HG02759 (cell line): ENCODE results near the gene STOM.
"Not testable (repeated sequence)": the region's sequence is repeated elsewhere in the genome, so short reads cannot be mapped to it uniquely, and the experiment has no call there.

Experiments
- ATAC-seq: cut with Tn5 transposase; IDR thresholded peaks from one replicate; pipeline ENCODE4 v1.9.1; 2021; ENCODE audit warnings: mild to moderate bottlenecking, moderate library complexity; ENCODE audit not compliant: unreplicated experiment

STOM gene

GRCh38 chr9:121303456-121304451 is 66.3 kb downstream of the STOM start:
- no peak for ATAC-seq

DNA sequence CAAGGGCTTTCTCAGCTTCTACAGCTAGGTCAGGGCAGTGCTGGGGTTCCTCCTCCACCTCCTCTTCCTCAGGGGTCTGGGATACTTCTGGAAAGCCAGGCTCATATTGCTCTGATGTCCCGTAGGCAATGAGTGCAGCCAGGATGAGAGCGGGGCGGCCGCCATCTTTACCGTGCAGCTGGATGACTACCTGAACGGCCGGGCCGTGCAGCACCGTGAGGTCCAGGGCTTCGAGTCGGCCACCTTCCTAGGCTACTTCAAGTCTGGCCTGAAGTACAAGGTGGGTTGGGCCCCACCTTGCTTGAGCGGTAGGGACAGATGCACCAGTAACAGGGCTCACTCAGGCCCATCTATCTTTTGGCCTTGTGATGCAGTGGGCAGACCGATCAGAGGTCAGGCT is 67.3 kb downstream of the STOM start:
- ATAC-seq, result no peak

DNA sequence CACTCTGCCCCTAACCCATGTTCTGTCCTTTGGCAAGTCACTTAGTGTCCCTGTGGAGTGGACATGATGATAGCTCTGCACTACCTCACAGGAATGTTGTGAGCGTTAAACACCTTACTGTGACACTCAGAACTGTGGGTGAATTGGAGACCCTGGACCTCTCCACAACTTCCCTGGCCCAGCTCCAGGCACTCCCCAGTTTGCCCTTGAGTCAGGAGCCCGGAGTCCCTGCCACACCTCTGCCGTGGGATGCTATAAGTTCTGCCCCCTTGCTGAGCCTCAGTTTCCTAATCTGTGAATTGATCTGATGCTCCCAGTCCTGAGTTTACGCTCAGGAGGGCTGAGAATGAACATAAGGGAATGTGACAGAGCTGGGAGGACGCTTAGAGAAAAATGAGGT is 67.7 kb downstream of the STOM start:
- no peak for ATAC-seq

GRCh38 chr9:121301881-121302286 is 68.2 kb downstream of the STOM start:
- no peak for ATAC-seq

- ATAC-seq, result no peak
Observed at GRCh38 chr9:121300283-121301119, 69.5 kb downstream of the STOM start.

DNA sequence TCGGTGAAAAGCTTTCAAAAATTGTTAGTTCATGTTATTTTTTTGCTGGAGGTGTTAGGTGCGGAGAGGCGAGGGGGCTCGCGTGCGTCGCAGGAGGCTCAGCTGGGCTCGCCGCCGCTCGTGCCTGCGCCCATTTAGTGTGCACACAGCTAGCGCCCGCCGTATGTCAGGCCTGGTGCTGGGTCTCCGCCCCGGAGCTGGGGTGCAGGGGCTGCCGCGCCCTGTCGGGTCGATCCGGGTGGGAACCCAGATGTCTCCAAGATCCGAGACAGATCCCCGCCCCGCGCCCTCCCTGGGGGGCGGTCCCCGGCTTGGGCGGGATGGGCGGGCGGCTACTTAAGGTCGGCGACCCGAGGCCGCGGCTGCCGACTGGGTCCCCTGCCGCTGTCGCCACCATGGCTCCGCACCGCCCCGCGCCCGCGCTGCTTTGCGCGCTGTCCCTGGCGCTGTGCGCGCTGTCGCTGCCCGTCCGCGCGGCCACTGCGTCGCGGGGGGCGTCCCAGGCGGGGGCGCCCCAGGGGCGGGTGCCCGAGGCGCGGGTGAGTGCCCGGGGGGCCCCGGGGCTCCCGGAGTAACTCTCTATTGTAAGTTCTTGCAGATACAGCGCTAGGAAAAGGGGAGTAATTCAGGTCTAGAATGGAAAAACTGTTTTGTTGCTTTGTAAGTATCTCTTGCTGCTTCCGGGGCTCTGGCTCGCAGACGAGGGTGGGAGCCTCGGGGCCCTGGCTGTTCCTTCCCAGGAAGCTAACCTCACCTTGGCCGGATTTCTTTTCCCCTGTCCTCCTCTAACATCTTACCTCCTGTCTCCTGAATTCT is 70.4 kb downstream of the STOM start:
- ATAC-seq, result peak; percentile 58

DNA sequence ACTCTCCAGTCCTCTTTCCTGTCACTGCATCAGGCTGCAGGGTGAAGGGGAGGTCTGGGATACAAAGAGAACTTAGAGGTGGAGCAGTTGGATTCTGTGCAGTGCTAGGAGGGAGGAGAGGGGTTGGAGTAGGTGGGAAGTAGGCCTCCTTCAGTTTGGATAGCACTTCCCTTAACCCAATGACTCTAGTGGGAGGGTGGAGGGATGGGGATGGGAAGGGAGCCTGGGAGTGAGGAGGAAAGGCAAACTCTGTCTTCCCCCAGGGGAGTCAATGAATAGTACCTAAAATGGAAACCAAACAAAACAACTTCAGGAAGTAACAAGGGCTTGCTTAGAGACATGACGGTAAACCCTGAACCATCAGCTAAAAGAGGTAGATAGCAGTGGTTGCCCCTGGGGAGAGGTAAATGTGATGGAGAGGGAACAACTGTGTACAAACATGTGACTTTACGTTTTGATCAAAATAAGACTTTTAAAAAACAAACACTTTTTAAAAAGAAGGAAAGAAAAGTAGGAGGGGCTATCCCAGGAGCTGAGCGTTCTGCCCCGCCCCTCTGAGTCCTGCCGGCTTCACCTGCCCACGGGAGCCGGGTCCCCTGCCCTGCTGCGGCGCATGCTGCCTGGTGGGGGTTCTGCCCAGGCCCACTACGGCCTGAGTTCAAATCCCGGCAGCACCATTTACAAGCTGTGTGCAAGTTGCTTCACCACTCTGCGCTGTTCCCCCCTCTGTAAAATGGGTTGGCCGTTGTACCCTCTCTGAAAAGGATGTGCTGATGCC is 71.2 kb downstream of the STOM start:
- ATAC-seq, result no peak

DNA sequence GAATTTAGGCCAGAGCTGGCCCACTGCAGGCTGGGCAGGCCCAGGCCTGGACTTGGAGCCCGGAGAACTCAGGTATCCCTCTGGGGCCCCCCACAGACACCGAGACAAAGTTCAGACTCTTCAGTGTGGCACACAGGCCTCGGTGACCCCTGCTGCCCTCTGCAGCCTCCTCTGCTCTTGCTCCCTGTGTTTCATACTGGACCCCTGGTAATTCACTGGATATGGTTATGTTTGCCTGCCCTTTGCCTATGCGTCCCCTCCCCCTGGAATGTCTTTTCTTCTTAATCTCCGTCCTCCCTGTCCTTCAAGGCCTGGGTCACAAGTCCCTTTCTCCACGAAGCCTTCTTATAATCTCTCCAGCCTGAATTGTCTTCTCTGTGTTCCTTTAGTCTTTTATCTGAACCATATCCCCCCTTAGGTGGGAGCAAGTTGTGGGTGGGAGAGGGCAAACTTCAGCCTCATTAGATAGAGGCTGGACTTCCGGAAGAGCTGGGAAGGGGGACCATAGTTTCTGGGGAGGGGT is 72.0 kb downstream of the STOM start:
- ATAC-seq, result no peak

- no peak for ATAC-seq
Observed at GRCh38 chr9:121297389-121297788, 72.7 kb downstream of the STOM start.

- ATAC-seq, result no peak
Observed at GRCh38 chr9:121296213-121297127, 73.6 kb downstream of the STOM start.

GRCh38 chr9:121295662-121296191 is 74.3 kb downstream of the STOM start:
- ATAC-seq, result no peak

DNA sequence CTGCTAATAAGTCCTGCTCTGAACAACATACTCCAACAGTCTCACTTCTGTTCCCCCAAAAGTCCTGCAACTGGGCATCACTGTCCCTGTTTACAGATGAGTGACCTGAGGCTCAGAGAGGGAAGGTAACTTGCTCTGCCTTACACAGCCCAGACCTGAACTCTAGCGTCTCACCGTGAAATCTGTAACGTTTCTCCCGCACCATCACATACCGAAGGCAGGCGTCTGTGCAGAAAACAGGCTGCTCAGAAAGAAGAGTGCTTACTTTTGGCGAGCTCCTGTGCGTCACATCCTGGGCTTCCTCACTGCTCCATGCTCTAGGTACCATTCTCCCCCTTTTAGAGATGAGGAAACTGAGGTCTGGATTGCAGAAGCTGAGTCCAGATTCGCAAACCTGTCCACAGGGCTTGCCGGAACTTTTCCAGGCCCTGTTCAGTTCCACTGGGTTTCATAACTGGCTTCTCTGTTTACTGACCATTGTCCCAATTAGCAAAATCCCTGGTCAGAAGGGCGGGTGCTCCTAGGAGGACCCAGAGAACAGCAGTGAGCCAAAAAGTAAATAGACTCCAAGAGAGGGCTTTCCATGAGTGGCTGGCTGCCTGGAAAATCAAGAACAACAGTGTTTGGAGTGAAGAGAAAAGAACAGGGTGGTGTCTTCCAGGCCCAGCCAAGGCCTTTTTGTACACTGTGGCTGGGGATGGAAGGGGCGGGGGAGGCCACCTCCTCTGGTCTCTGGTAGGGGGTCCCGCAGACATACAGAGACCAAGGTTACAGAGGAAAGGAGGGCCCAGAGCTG is 75.0 kb downstream of the STOM start:
- ATAC-seq, result no peak

DNA sequence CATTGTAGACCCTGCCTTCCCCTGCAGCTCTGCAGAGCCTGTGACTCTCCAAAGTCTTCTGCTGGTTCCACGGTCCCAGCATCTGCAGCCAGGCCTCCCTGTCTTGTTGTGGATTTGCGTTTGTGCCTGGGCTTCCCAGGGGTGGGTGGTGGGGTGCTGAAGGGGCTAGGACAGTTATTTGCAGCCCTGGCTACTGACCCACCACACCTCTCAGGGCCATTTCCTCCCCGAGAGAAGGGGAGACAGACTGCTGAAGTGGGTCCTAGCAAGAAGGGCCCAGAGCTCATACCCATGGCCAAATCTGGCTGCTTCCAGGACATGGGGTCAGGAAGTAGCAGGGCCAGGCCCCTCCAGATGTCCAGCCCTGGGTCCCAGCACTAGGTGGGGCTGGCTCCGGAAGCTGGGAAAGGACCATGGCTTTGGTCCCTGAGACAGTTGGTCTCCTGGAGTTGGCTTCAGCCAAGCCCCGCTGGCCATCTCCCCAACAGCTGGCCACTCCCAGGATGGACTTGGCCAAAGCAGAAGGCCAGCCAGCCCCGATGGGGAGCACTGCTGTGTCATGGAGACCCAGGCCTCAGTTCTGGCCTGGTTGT is 75.8 kb downstream of the STOM start:
- no peak for ATAC-seq

GRCh38 chr9:121292801-121293241 is 77.2 kb downstream of the STOM start:
- no peak for ATAC-seq

- no peak for ATAC-seq
Observed at GRCh38 chr9:121292051-121292450, 78.0 kb downstream of the STOM start.

DNA sequence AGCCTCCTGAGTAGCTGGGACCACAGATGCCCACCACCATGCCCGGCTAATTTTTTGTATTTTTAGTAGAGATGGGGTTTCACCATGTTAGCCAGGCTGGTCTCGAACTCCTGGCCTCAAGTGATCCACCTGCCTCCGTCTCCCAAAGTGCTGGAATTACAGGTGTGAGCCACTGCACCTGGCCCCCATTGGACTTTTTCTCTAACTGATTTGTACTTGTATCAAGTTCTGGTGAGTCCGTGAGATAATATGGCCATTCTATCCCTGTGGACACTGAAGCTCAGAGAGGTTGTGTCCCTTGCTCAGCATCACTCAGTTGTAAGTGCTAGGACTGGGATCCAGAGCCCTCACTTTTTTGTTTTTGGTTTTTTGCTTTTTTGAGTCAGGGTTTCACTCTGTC is 78.5 kb downstream of the STOM start:
- not testable (repeated sequence) for ATAC-seq

- no peak for ATAC-seq
Observed at GRCh38 chr9:121289772-121290370, 80.2 kb downstream of the STOM start.
